Measurements from ENCODE around the gene SPOCK3. TPM values are rescaled to one million over a fixed set of nuclear protein-coding genes. Genes with fewer than 3 reads are reported as not detected.
"Not testable (repeated sequence)": the region's sequence is repeated elsewhere in the genome, so short reads cannot be mapped to it uniquely, and the experiment has no call there.

The SPOCK3 gene
- total RNA-seq, 4 donors from 2014 or later = 0.16 to 0.58 (median 0.36) TPM; not detected in 1

DNA sequence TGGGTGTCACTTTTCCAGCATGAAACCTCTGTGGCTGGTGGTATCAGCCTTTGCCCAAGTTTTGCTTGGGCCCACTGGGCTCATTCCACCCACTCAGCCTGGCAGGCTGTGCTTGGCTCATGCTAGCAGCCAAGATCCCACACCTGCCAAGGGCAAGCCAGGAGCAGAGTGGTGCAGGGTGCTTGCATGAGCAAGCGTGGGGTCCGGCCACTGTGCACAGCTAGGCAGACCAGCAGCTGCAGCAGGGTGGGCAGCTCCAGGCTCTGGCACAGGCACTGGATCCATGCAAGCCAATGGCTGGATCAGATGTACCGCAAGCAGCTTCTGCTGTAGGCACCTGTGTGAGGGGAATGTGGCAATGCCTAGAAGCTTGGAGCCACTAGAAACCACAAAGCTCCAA lies 253.9 kb downstream of the SPOCK3 start:
- no peak for ATAC-seq
- Histone ChIP-seq H3K9me3 (no peaks in the 10 kb centered on the region), H3K27ac (no peak overlapping the region), H3K36me3 (no peaks in the 10 kb centered on the region), H3K4me3 (no peak overlapping the region), H3K4me1 (no peaks in the 10 kb centered on the region), H3K27me3 (no peaks in the 10 kb centered on the region)
- intact Hi-C loops (cut with DNase I; ENCODE audit: low total_unique reads) = no loop called here
- TF ChIP-seq, protein P1, sequence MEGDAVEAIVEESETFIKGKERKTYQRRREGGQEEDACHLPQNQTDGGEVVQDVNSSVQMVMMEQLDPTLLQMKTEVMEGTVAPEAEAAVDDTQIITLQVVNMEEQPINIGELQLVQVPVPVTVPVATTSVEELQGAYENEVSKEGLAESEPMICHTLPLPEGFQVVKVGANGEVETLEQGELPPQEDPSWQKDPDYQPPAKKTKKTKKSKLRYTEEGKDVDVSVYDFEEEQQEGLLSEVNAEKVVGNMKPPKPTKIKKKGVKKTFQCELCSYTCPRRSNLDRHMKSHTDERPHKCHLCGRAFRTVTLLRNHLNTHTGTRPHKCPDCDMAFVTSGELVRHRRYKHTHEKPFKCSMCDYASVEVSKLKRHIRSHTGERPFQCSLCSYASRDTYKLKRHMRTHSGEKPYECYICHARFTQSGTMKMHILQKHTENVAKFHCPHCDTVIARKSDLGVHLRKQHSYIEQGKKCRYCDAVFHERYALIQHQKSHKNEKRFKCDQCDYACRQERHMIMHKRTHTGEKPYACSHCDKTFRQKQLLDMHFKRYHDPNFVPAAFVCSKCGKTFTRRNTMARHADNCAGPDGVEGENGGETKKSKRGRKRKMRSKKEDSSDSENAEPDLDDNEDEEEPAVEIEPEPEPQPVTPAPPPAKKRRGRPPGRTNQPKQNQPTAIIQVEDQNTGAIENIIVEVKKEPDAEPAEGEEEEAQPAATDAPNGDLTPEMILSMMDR (IDR thresholded peaks at IDR 0.05 in 4 of 5, conservative IDR thresholded peaks at IDR 0.05 in 1 of 5) = no peak
- no peak for TF ChIP-seq POLR2A (IDR thresholded peaks at IDR 0.05)
- in situ Hi-C loops (cut with MboI; ENCODE audit: low sequenced_read_pairs in 4 of 4) = no loop called here
- DNase-seq = no peak

- no peak for ATAC-seq
- no peak for DNase-seq
- no peaks in the 10 kb centered on the region for H3K27me3 ChIP-seq
These were observed 256.7 kb downstream of the SPOCK3 start for GRCh38 chr4:166977596-166977995.

GRCh38 chr4:166972071-166972470 lies 262.2 kb downstream of the SPOCK3 start:
- H3K4me1 ChIP-seq = no peaks in the 10 kb centered on the region
- ATAC-seq (no peak), DNase-seq (no peak)
- no peak for TF ChIP-seq POLR2A (IDR thresholded peaks at IDR 0.05)
- TF ChIP-seq, protein P1 (IDR thresholded peaks at IDR 0.05 in 4 of 5, conservative IDR thresholded peaks at IDR 0.05 in 1 of 5) = no peak
- in situ Hi-C loops (cut with MboI; ENCODE audit: low sequenced_read_pairs in 4 of 4) (no loop called here), intact Hi-C loops (cut with DNase I; ENCODE audit: low total_unique reads) (no loop called here)
- no peaks in the 10 kb centered on the region for H3K27me3 ChIP-seq
- H3K36me3 ChIP-seq = no peaks in the 10 kb centered on the region
- no peak overlapping the region for H3K27ac ChIP-seq
- H3K9me3 ChIP-seq = no peaks in the 10 kb centered on the region
- H3K4me3 ChIP-seq = no peak overlapping the region

More at GRCh38 chr4:166977596-166977995, 256.7 kb downstream of the SPOCK3 start:
- no peak overlapping the region for H3K27ac ChIP-seq
- intact Hi-C loops (cut with DNase I; ENCODE audit: low total_unique reads) = no loop called here
- H3K4me1 ChIP-seq = no peaks in the 10 kb centered on the region
- no peak overlapping the region for H3K4me3 ChIP-seq
- H3K9me3 ChIP-seq = no peaks in the 10 kb centered on the region
- no peaks in the 10 kb centered on the region for H3K36me3 ChIP-seq
- no peak for TF ChIP-seq POLR2A (IDR thresholded peaks at IDR 0.05)
- TF ChIP-seq, protein P1 (IDR thresholded peaks at IDR 0.05 in 4 of 5, conservative IDR thresholded peaks at IDR 0.05 in 1 of 5) = no peak
- in situ Hi-C loops (cut with MboI; ENCODE audit: low sequenced_read_pairs in 4 of 4) = no loop called here

GRCh38 chr4:166968219-166968618 lies 266.1 kb downstream of the SPOCK3 start:
- in situ Hi-C loops (cut with MboI; ENCODE audit: low sequenced_read_pairs in 4 of 4); H3K4me1 ChIP-seq; intact Hi-C loops (cut with DNase I; ENCODE audit: low total_unique reads); H3K27ac ChIP-seq; ATAC-seq; H3K9me3 ChIP-seq; H3K27me3 ChIP-seq; H3K36me3 ChIP-seq; H3K4me3 ChIP-seq; DNase-seq: not testable (repeated sequence)

DNA sequence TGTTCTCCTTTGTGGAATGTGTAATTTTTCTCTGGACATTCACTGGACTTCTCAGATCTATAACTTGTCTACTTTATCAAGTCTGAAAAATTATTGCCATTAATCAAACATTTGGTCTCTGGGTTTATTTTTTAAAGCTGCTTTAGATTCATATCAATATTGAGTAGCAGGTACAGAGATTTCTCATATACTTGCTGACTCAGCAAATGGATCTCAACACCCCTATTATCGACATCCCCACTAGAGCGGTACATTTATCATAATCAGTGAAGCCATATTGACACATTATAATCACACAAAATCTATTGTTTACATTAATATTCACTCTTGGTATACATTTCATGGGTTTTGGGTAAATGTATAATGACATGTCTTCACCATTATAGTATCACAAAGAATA lies 268.7 kb downstream of the SPOCK3 start:
- in situ Hi-C loops (cut with MboI; ENCODE audit: low sequenced_read_pairs in 4 of 4) (no loop called here), intact Hi-C loops (cut with DNase I; ENCODE audit: low total_unique reads) (no loop called here)
- ATAC-seq (no peak), DNase-seq (no peak)
- Histone ChIP-seq H3K4me3 (no peak overlapping the region), H3K36me3 (no peaks in the 10 kb centered on the region), H3K27me3 (no peaks in the 10 kb centered on the region), H3K27ac (no peak overlapping the region), H3K4me1 (no peaks in the 10 kb centered on the region), H3K9me3 (no peaks in the 10 kb centered on the region)
- TF ChIP-seq, protein P1 (IDR thresholded peaks at IDR 0.05 in 4 of 5, conservative IDR thresholded peaks at IDR 0.05 in 1 of 5) = no peak
- no peak for TF ChIP-seq POLR2A (IDR thresholded peaks at IDR 0.05)
